HepG2 (cell line): ENCODE results near the gene FGF14. TPM values are rescaled to one million over a fixed set of nuclear protein-coding genes. Genes with fewer than 3 reads are reported as not detected.

Source experiments
- ATAC-seq: fragments of 200-7000 bp; cut with Tn5 transposase; 3 replicates; pipeline ENCODE4 v1.9.1; 2020; ENCODE audit warnings: mild to moderate bottlenecking, moderate library complexity
- BruUV-seq: library from RNA; stranded (reverse); fragments of 400-500 nt; replicated peaks from 2 replicates; lab custom pipeline; 2021; lab: Mats Ljungman, UMichigan
- CTCF ChIA-PET: fragments of 300-600 bp; formaldehyde crosslinking; extraction: SDS; loops from one replicate; lab custom pipeline; 2021; ENCODE audit warnings: low total read pairs, inconsistent platforms, low intra/inter-chr PET ratio; lab: Yijun Ruan, JAX
- POLR2A ChIA-PET: fragments of 350-600 bp; sonication (Branson Sonifier 250); formaldehyde crosslinking; loops from one replicate; lab custom pipeline; 2020; ENCODE audit warnings: antibody characterized with exemption, inconsistent platforms; lab: Yijun Ruan, JAX
- DNase-seq: peaks from one replicate; pipeline ENCODE4 v3.0.0-alpha.2; 2015; ENCODE audit warnings: low spot score
- FAIRE-seq: peaks from 3 replicates; lab custom pipeline; 2011; peaks lifted over from hg19 to GRCh38; lab: Jason Lieb, UNC
- H2AFZ ChIP-seq: one replicate; pipeline ENCODE4 v1.6.1; 2011; ENCODE audit warnings: low read length, inconsistent platforms
- H3K27ac ChIP-seq: fragments of 300-600 bp; 3 replicates; pipeline ENCODE4 v1.8.0; 2011; ENCODE audit warnings: mixed run types, mild to moderate bottlenecking, mixed read lengths, low read length, inconsistent platforms; ENCODE audit not compliant: insufficient read depth; ENCODE audit errors: extremely low read length
- H3K27me3 ChIP-seq, 2 experiments: fragments of 200-600 bp in 1 of 2; 2 replicates in 1 of 2; 3 replicates in 1 of 2; pipeline versions ENCODE4 v1.6.0 to v1.8.0; 2011; ENCODE audit warnings: low read length in 2 of 2, mild to moderate bottlenecking in 2 of 2, moderate library complexity in 2 of 2, inconsistent platforms in 1 of 2; ENCODE audit not compliant: insufficient read depth in 2 of 2, control insufficient read depth in 1 of 2
- H3K36me3 ChIP-seq, 2 experiments: fragments of 200-600 bp in 1 of 2; replicated peaks in 1 of 2; 2 replicates in 1 of 2; 3 replicates in 1 of 2; pipeline versions ENCODE4 v1.5.1 to v1.8.0; 2011; ENCODE audit warnings: low read length in 2 of 2, inconsistent platforms in 1 of 2; ENCODE audit not compliant: insufficient read depth in 2 of 2, control insufficient read depth in 1 of 2
- H3K4me1 ChIP-seq: 2 replicates; pipeline ENCODE4 v1.5.1; 2012; ENCODE audit warnings: low read length, inconsistent platforms; ENCODE audit not compliant: insufficient read depth
- H3K4me2 ChIP-seq: 2 replicates; pipeline ENCODE4 v1.6.0; 2011; ENCODE audit warnings: low read depth, low read length, inconsistent platforms
- H3K4me3 ChIP-seq, 3 experiments: fragments of 200-600 bp in 1 of 3; sonication (generic), shearing (Covaris generic) in 1 of 3; replicated peaks in 1 of 3; 2 replicates each; pipeline ENCODE4 v1.5.1; 2011 to 2016; ENCODE audit warnings: low read length in 3 of 3, inconsistent platforms in 2 of 3, low read depth in 2 of 3, mild to moderate bottlenecking in 2 of 3, control low read depth in 1 of 3, mixed read lengths in 1 of 3; ENCODE audit not compliant: insufficient read depth in 1 of 3
- H3K79me2 ChIP-seq: one replicate; pipeline ENCODE4 v1.6.1; 2011; ENCODE audit warnings: low read length, inconsistent platforms; ENCODE audit not compliant: insufficient read depth
- H3K9ac ChIP-seq: 2 replicates; pipeline ENCODE4 v1.6.0; 2011; ENCODE audit warnings: mild to moderate bottlenecking, low read depth, low read length, inconsistent platforms; ENCODE audit not compliant: insufficient read depth
- H3K9me3 ChIP-seq: 2 replicates; pipeline ENCODE4 v1.5.1; 2012; ENCODE audit warnings: mild to moderate bottlenecking, low read length
- H4K20me1 ChIP-seq: 2 replicates; pipeline ENCODE4 v1.6.0; 2011; ENCODE audit warnings: inconsistent platforms, mild to moderate bottlenecking, low read length, moderate library complexity; ENCODE audit not compliant: insufficient read depth
- CBX2 ChIP-seq, 2 experiments: fragments of 200-600 bp in 1 of 2; sonication (generic); formaldehyde crosslinking in 1 of 2; IDR thresholded peaks; 2 replicates each; pipeline versions ENCODE4 v1.7.0 to v1.8.1; 2018 to 2022; ENCODE audit warnings: low read depth in 2 of 2, low read length in 1 of 2, mild to moderate bottlenecking in 1 of 2, missing genetic modification reagents in 1 of 2
- NR2F1 ChIP-seq, 2 experiments: fragments of 450-650 bp in 1 of 2; formaldehyde crosslinking in 1 of 2; IDR thresholded peaks; 2 replicates each; pipeline versions ENCODE4 v1.5.0 to v1.6.1; 2016 to 2020; ENCODE audit warnings: mild to moderate bottlenecking in 1 of 2, missing compliant biosample characterization in 1 of 2, missing genetic modification reagents in 1 of 2, moderate library complexity in 1 of 2
- SIX4 ChIP-seq: sonication (generic); formaldehyde crosslinking; IDR thresholded peaks from 2 replicates; pipeline ENCODE4 v1.4.0; 2020; ENCODE audit warnings: missing genetic modification reagents
- ZNF33B ChIP-seq: sonication (generic); formaldehyde crosslinking; IDR thresholded peaks from 2 replicates; pipeline ENCODE4 v1.5.1; 2020; ENCODE audit warnings: mild to moderate bottlenecking, missing genetic modification reagents
- ZNF570 ChIP-seq: sonication (generic); formaldehyde crosslinking; IDR thresholded peaks from 2 replicates; pipeline ENCODE4 v1.4.0; 2020; ENCODE audit warnings: mild to moderate bottlenecking, missing genetic modification reagents, borderline replicate concordance
- ZNF670 ChIP-seq: sonication (generic); formaldehyde crosslinking; IDR thresholded peaks from 2 replicates; pipeline ENCODE4 v1.8.0; 2022; ENCODE audit warnings: mild to moderate bottlenecking, missing genetic modification reagents, borderline replicate concordance
- WGBS: methylation state at CpG from one replicate; pipeline ENCODE4 v1.1.6; 2017; ENCODE audit warnings: low lambda C conversion rate; 5-methylcytosine and 5-hydroxymethylcytosine counted together
- in situ Hi-C: cut with HindIII; loops from 2 replicates; pipeline ENCODE4 v1.10.0; 2017; ENCODE audit warnings: low pct_unique_long_range_greater_than_20kb; ENCODE audit not compliant: extremely low pct_ligation_motif_present
- intact Hi-C: fragments of 100-400 bp; cut with micrococcal nuclease; formaldehyde crosslinking; loops from one replicate; pipeline ENCODE4 v1.10.0; 2022; ENCODE audit not compliant: unreplicated experiment
- polyA plus RNA-seq, 8 experiments: library from polyadenylated mRNA; depleted of rRNA in 3 of 8; stranded (reverse) in 7 of 8; unstranded in 1 of 8; fragments of >200 nt; fragmentation: Illumina TruSeq in 4 of 8; extraction: Trizol in 4 of 8; gene quantifications; 2 replicates each; pipeline versions ENCODE4 v1.2.1 to v1.2.3, GENCODE V29; 2011 to 2016; ENCODE audit warnings: low read depth in 4 of 8, missing spikeins in 1 of 8, mixed read lengths in 1 of 8; ENCODE audit not compliant: insufficient read depth in 1 of 8
- total RNA-seq, 5 experiments: library from RNA; depleted of rRNA; stranded (reverse); fragments of >200 nt; fragmentation: Illumina TruSeq; extraction: Trizol; gene quantifications; 2 replicates each; pipeline ENCODE4 v1.2.3, GENCODE V29; 2016; ENCODE audit warnings: low read depth in 1 of 5

FGF14 gene
- total and polyA plus RNA-seq, 2 of the 13 experiments (the other 11 are each of a cell fraction or from before 2014, with no cell fraction given) = not detected

GRCh38 chr13:102049853-102050252 is 352.0 kb downstream of the FGF14 start:
- DNase-seq (no peak), ATAC-seq (no peak), FAIRE-seq (no peak)
- ChIA-PET POLR2A (no interaction called here), CTCF (no interaction called here)
- H4K20me1 ChIP-seq = no peaks in the 10 kb centered on the region
- no peaks in the 10 kb centered on the region for H3K4me1 ChIP-seq
- intact Hi-C loops (no loop called here), in situ Hi-C loops (no loop called here)
- H3K27me3 ChIP-seq = no peaks in the 10 kb centered on the region
- WGBS = 0% methylated on average over 1 of the region's 1 CpG
- no peak overlapping the region for H3K4me2 ChIP-seq
- no peak overlapping the region for H2AFZ ChIP-seq
- H3K79me2 ChIP-seq = no peaks in the 10 kb centered on the region
- no peaks in the 10 kb centered on the region for H3K36me3 ChIP-seq
- H3K4me3 ChIP-seq = no peak overlapping the region
- no peak overlapping the region for H3K27ac ChIP-seq
- H3K9ac ChIP-seq = no peak overlapping the region
- BruUV-seq = no TSS peak
- TF ChIP-seq ZNF670 (CRISPR knock-in tag) = no peak
- no peak for TF ChIP-seq NR2F1 (CRISPR knock-in tag; IDR thresholded peaks at IDR 0.05)
- TF ChIP-seq CBX2 (IDR thresholded peaks at IDR 0.05; ENCODE audit: low read depth, low read length) = no peak
- no peak for TF ChIP-seq CBX2 (CRISPR knock-in tag; IDR thresholded peaks at IDR 0.05; ENCODE audit: low read depth)
- H3K9me3 ChIP-seq = peaks cover 39% of the 10 kb centered on the region

GRCh38 chr13:102045731-102046130 is 356.1 kb downstream of the FGF14 start:
- Histone ChIP-seq H4K20me1 (no peaks in the 10 kb centered on the region), H2AFZ (no peak overlapping the region), H3K27ac (no peak overlapping the region), H3K36me3 (no peaks in the 10 kb centered on the region), H3K9ac (no peak overlapping the region), H3K4me1 (no peaks in the 10 kb centered on the region), H3K27me3 (no peaks in the 10 kb centered on the region), H3K4me2 (no peak overlapping the region), H3K9me3 (peaks cover 3% of the 10 kb centered on the region), H3K79me2 (no peaks in the 10 kb centered on the region), H3K4me3 (no peak overlapping the region)
- WGBS = 30% methylated on average over 1 of the region's 1 CpG
- in situ Hi-C loops (no loop called here), intact Hi-C loops (no loop called here)
- ATAC-seq = no peak
- ChIA-PET POLR2A (no interaction called here), CTCF (no interaction called here)
- BruUV-seq = no TSS peak
- no peak for DNase-seq
- no peak for TF ChIP-seq ZNF570 (CRISPR knock-in tag)
- TF ChIP-seq ZNF33B (CRISPR knock-in tag) = no peak
- no peak for TF ChIP-seq SIX4
- no peak for FAIRE-seq
